GM23248 (cell line): Measurements from ENCODE around the gene PCDHB14. TPM values are rescaled to one million over a fixed set of nuclear protein-coding genes. Genes with fewer than 3 reads are reported as not detected.
A peak's percentile ranks its signal among the peaks of the same experiment; 100 is the strongest.
"Not testable (repeated sequence)": the region's sequence is repeated elsewhere in the genome, so short reads cannot be mapped to it uniquely, and the experiment has no call there.

ENCODE experiments used
- DNase-seq: peaks from one replicate; pipeline ENCODE4 v3.0.0-alpha.2; 2015
- H2AFZ ChIP-seq: fragments of 200-600 bp; sonication (generic); 2 replicates; pipeline ENCODE4 v1.6.1; 2016; ENCODE audit warnings: antibody characterized with exemption
- H3F3A ChIP-seq: fragments of 200-600 bp; sonication (generic); 2 replicates; pipeline ENCODE4 v1.6.1; 2016; ENCODE audit warnings: mild to moderate bottlenecking, antibody characterized with exemption, mixed run types; ENCODE audit not compliant: insufficient read depth
- H3K27ac ChIP-seq: fragments of 200-600 bp; sonication (generic); 2 replicates; pipeline ENCODE4 v1.5.1; 2016; ENCODE audit warnings: mild to moderate bottlenecking
- H3K27me3 ChIP-seq: fragments of 200-600 bp; sonication (generic); replicated peaks from 2 replicates; pipeline ENCODE4 v1.6.1; 2016; ENCODE audit warnings: mild to moderate bottlenecking; ENCODE audit not compliant: insufficient read depth
- H3K36me3 ChIP-seq: fragments of 200-600 bp; sonication (generic); 2 replicates; pipeline ENCODE4 v1.6.1; 2016; ENCODE audit warnings: low read depth, mild to moderate bottlenecking
- H3K4me1 ChIP-seq: fragments of 200-600 bp; sonication (generic); 2 replicates; pipeline ENCODE4 v1.6.1; 2016; ENCODE audit warnings: mild to moderate bottlenecking; ENCODE audit not compliant: insufficient read depth
- H3K4me2 ChIP-seq: fragments of 200-600 bp; sonication (generic); one replicate; pipeline ENCODE4 v1.6.1; 2016; ENCODE audit warnings: mild to moderate bottlenecking; ENCODE audit not compliant: unreplicated experiment
- H3K4me3 ChIP-seq: fragments of 200-600 bp; sonication (generic); 2 replicates; pipeline ENCODE4 v1.5.1; 2016; ENCODE audit warnings: mild to moderate bottlenecking
- H3K79me2 ChIP-seq: fragments of 200-600 bp; sonication (generic); 2 replicates; pipeline ENCODE4 v1.6.1; 2016; ENCODE audit warnings: mild to moderate bottlenecking; ENCODE audit not compliant: insufficient read depth
- H3K9ac ChIP-seq: fragments of 200-600 bp; sonication (generic); 2 replicates; pipeline ENCODE4 v1.6.1; 2016; ENCODE audit warnings: mild to moderate bottlenecking
- H3K9me2 ChIP-seq: fragments of 200-600 bp; sonication (generic); 2 replicates; pipeline ENCODE4 v1.6.1; 2016; ENCODE audit warnings: mixed run types, mild to moderate bottlenecking, moderate library complexity; ENCODE audit not compliant: insufficient read depth
- H3K9me3 ChIP-seq: fragments of 200-600 bp; sonication (generic); one replicate; pipeline ENCODE4 v1.6.1; 2017; ENCODE audit warnings: low read depth
- H4K20me1 ChIP-seq: fragments of 200-600 bp; sonication (generic); 2 replicates; pipeline ENCODE4 v1.6.0; 2016; ENCODE audit not compliant: insufficient read depth
- EZH2 ChIP-seq: fragments of 200-600 bp; sonication (generic); IDR thresholded peaks from 2 replicates; pipeline ENCODE4 v1.6.1; 2018; ENCODE audit warnings: antibody characterized with exemption, mild to moderate bottlenecking; ENCODE audit not compliant: insufficient read depth, poor library complexity, severe bottlenecking
- EZH2phosphoT487 ChIP-seq: fragments of 200-600 bp; sonication (generic); IDR thresholded peaks from 2 replicates; pipeline ENCODE4 v1.6.1; 2018; ENCODE audit warnings: antibody characterized with exemption, moderate library complexity, mild to moderate bottlenecking, low read depth; ENCODE audit not compliant: insufficient read depth
- WGBS, 2 experiments: methylation state at CpG; one replicate each; pipeline ENCODE4 v1.1.6; 2015 to 2017; ENCODE audit warnings: low lambda C conversion rate in 2 of 2, low coverage in 1 of 2; ENCODE audit errors: missing lambda C conversion rate in 2 of 2; 5-methylcytosine and 5-hydroxymethylcytosine counted together
- in situ Hi-C: fragments of 300-500 bp; cut with MboI; formaldehyde crosslinking; loops from 2 replicates; pipeline ENCODE4 v1.15.0; 2020
- polyA plus RNA-seq: library from polyadenylated mRNA; unstranded; fragments of >200 nt; fragmentation: Nextera tagmentation; extraction: Ambion mirVana; gene quantifications from 2 replicates; pipeline ENCODE4 v1.2.1, GENCODE V29; 2016
- total RNA-seq: library from RNA; depleted of rRNA; stranded (reverse); fragments of >200 nt; shearing (Covaris generic); gene quantifications from 2 replicates; pipeline ENCODE4 v1.2.3, GENCODE V29; 2014

PCDHB14 gene
- total and polyA plus RNA-seq, 2 experiments from 2014 or later: 2.1 TPM

DNA sequence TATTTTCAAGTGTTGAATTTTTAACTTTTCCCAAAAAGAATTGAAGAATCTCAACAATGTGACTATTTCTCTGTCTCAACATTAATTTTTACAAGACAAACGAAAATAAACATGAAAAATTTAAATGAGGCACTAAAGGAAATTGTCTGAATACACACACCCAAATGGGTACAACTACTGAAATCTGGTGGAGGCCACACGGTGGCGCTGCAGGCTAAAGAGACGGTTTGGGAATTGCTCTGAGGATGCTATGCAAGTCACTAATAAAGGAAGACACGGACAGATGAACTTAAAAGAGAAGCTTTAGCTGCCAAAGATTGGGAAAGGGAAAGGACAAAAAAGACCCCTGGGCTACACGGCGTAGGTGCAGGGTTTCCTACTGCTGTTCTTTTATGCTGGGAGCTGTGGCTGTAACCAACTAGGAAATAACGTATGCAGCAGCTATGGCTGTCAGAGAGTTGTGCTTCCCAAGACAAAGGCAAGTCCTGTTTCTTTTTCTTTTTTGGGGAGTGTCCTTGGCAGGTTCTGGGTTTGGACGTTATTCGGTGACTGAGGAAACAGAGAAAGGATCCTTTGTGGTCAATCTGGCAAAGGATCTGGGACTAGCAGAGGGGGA, 30.9 kb upstream of the PCDHB14 start, which contains the start of gene PCDHB10:
Gene PCDHB10, plus strand, starts transcription at position 244 of the 616 bp plus-strand sequence. Its CDS starts 200 bp downstream, at position 444.
- in situ Hi-C loops: no loop called here
- no peak within 1 kb of the TSS for H3K27ac ChIP-seq
- H4K20me1 ChIP-seq: no peaks in the 10 kb centered on the region
- H3K9me2 ChIP-seq: no peaks in the 10 kb centered on the region
- peaks cover 8% of the 10 kb centered on the region for H3K9me3 ChIP-seq
- no peaks in the 10 kb centered on the region for H3K27me3 ChIP-seq
- no peak within 1 kb of the TSS for H3K9ac ChIP-seq
- H3K4me3 ChIP-seq: peak within 1 kb of the TSS; percentile 49; the same call in 1 of the 2 replicates
- no peaks in the 10 kb centered on the region for H3K79me2 ChIP-seq
- WGBS, 2 experiments: 2 to 3% methylated on average over 10 of the region's 10 CpGs
- H3K4me1 ChIP-seq: no peaks in the 10 kb centered on the region
- no peaks in the 10 kb centered on the region for H3F3A ChIP-seq
- no peak for TF ChIP-seq EZH2
- H3K36me3 ChIP-seq: no peaks in the 10 kb centered on the region
- peak; percentile 54 for DNase-seq
- H3K4me2 ChIP-seq: peak within 1 kb of the TSS; percentile 52
- H2AFZ ChIP-seq: no peak within 1 kb of the TSS

DNA sequence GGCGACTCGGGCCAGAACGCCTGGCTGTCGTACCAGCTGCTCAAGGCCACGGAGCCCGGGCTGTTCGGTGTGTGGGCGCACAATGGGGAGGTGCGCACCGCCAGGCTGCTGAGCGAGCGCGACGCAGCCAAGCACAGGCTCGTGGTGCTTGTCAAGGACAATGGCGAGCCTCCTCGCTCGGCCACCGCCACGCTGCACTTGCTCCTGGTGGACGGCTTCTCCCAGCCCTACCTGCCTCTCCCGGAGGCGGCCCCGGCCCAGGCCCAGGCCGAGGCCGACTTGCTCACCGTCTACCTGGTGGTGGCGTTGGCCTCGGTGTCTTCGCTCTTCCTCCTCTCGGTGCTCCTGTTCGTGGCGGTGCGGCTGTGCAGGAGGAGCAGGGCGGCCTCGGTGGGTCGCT, 28.8 kb upstream of the PCDHB14 start:
- WGBS, 2 experiments: 34% methylated on average over 4 to 6 of the region's 37 CpGs
- H3K4me2 ChIP-seq, H3K36me3 ChIP-seq, H3K4me3 ChIP-seq, H3K27ac ChIP-seq, in situ Hi-C loops, H3K4me1 ChIP-seq, H2AFZ ChIP-seq, H3K79me2 ChIP-seq, H3K9me3 ChIP-seq, H3K9me2 ChIP-seq, H4K20me1 ChIP-seq, H3K9ac ChIP-seq, H3K27me3 ChIP-seq, H3F3A ChIP-seq, DNase-seq: not testable (repeated sequence)

DNA sequence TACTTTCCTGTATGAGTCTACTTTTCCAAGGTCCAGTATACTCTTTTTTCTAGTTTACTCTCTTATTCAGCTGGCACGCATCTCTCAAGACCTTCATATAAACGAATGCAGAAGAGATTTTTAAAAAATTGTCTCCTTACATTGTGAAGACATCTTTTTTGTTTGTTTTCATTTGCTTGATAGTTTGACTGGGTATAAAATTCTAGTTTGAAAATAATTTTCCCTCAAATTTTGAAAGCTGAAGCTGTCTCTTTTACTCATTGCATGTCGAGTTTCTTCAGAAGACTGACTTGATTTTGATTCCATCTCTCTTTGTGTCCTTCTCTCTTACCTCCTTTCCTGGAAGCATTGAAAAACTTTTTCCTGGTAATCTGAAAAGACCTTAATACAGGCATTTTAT, 26.8 kb upstream of the PCDHB14 start:
- Histone ChIP-seq H2AFZ (no peak overlapping the region), H3K27me3 (no peaks in the 10 kb centered on the region), H3K4me3 (no peak overlapping the region), H3K9ac (no peak overlapping the region), H3K36me3 (no peaks in the 10 kb centered on the region), H3K9me3 (peaks cover 8% of the 10 kb centered on the region), H3K9me2 (no peaks in the 10 kb centered on the region), H3K79me2 (no peaks in the 10 kb centered on the region), H4K20me1 (no peaks in the 10 kb centered on the region), H3K4me2 (no peak overlapping the region), H3K4me1 (no peaks in the 10 kb centered on the region), H3F3A (no peaks in the 10 kb centered on the region), H3K27ac (no peak overlapping the region)
- in situ Hi-C loops: no loop called here
- TF ChIP-seq EZH2 (no peak), EZH2phosphoT487 (no peak)
- DNase-seq: no peak
- WGBS, 2 experiments: 3 to 7% methylated on average over 3 of the region's 3 CpGs

DNA sequence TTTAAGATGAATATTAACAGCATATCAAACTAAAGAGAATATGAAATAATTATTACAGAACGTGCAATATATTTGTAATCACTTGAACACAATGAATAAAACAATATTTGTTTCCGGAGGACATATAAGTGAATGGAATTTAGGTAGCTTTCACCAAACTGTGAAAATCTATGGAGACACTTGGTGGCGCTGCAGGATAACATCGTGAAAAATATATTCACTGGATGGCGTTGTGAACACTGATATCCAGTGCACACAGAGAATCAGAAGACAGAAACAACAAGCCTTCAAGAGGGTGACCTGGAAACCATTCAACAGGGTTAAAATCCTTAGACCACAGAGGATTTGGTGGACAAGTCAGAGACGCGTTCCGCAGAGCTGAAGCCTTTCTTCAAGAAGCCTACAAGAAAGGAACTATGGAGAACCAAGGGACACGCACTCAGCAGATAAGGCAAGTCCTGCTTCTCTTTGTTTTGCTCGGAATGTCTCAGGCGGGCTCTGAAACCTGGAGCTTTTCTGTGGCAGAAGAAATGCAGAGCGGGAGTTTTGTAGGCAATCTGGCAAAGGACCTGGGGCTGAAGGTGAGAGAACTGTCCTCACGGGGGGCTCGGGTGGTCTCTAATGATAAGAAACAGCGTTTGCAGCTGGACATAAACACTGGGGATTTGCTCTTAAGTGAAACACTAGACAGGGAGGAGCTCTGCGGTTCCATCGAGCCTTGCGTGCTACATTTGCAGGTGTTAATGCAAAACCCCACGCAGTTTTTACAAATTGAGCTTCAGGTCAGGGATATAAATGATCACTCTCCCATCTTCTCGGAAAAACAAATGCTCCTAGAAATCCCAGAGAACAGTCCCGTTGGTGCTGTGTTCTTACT, 23.5 kb upstream of the PCDHB14 start, which contains the start of gene PCDHB11:
Gene PCDHB11, plus strand, starts transcription at position 269 of the 877 bp plus-strand sequence. Its CDS starts 148 bp downstream, at position 417.
- Histone ChIP-seq H3K4me3 (peak within 1 kb of the TSS; percentile 63), H3K36me3 (no peaks in the 10 kb centered on the region), H3K9me3 (peaks cover 8% of the 10 kb centered on the region), H3F3A (no peaks in the 10 kb centered on the region), H3K79me2 (no peaks in the 10 kb centered on the region), H3K27me3 (no peaks in the 10 kb centered on the region), H2AFZ (peak within 1 kb of the TSS; percentile 70), H3K9me2 (no peaks in the 10 kb centered on the region), H3K27ac (no peak within 1 kb of the TSS), H3K4me1 (no peaks in the 10 kb centered on the region), H4K20me1 (no peaks in the 10 kb centered on the region), H3K9ac (no peak within 1 kb of the TSS; the same call in 1 of the 2 replicates), H3K4me2 (peak within 1 kb of the TSS; percentile 52)
- TF ChIP-seq EZH2phosphoT487: no peak
- no peak for TF ChIP-seq EZH2
- in situ Hi-C loops: no loop called here
- WGBS, 2 experiments: 14 to 16% methylated on average over 21 of the region's 21 CpGs
- peak; percentile 48 for DNase-seq

DNA sequence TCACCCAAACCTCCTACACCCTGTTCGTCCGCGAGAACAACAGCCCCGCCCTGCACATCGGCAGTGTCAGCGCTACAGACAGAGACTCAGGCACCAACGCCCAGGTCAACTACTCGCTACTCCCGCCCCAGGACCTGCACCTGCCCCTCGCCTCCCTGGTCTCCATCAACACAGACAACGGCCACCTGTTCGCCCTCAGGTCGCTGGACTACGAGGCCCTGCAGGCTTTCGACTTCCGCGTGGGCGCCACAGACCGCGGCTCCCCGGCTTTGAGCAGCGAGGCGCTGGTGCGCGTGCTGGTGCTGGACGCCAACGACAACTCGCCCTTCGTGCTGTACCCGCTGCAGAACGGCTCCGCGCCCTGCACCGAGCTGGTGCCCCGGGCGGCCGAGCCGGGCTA, 22.0 kb upstream of the PCDHB14 start:
- in situ Hi-C loops, DNase-seq, H3K9ac ChIP-seq, H3F3A ChIP-seq, H3K4me1 ChIP-seq, H3K9me2 ChIP-seq, H3K9me3 ChIP-seq, H3K36me3 ChIP-seq, H3K27ac ChIP-seq, H3K4me3 ChIP-seq, H3K27me3 ChIP-seq, H3K79me2 ChIP-seq, H3K4me2 ChIP-seq, H2AFZ ChIP-seq, H4K20me1 ChIP-seq: not testable (repeated sequence)
- WGBS, 2 experiments: 46 to 48% methylated on average over 22 to 25 of the region's 38 CpGs

DNA sequence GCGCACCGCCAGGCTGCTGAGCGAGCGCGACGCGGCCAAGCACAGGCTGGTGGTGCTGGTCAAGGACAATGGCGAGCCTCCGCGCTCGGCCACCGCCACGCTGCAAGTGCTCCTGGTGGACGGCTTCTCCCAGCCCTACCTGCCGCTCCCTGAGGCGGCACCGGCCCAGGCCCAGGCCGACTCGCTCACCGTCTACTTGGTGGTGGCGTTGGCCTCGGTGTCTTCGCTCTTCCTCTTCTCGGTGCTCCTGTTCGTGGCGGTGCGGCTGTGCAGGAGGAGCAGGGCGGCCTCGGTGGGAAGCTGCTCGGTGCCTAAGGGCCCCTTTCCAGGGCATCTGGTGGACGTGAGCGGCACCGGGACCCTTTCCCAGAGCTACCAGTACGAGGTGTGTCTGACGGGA, 21.5 kb upstream of the PCDHB14 start:
- H3F3A ChIP-seq, H3K9ac ChIP-seq, H3K4me2 ChIP-seq, H3K9me2 ChIP-seq, H3K4me3 ChIP-seq, in situ Hi-C loops, H3K27ac ChIP-seq, DNase-seq, H3K36me3 ChIP-seq, H2AFZ ChIP-seq, H3K4me1 ChIP-seq, H3K27me3 ChIP-seq, H3K9me3 ChIP-seq, H3K79me2 ChIP-seq, H4K20me1 ChIP-seq: not testable (repeated sequence)
- 19 to 37% methylated on average over 12 to 28 of the region's 35 CpGs for WGBS, 2 experiments
